Measurements from ENCODE around the gene CDC42BPG. TPM values are rescaled to one million over a fixed set of nuclear protein-coding genes. Genes with fewer than 3 reads are reported as not detected.

Gene CDC42BPG
- total and polyA plus RNA-seq, 9 of the 15 experiments (the other 6 are each of a cell fraction or from before 2014, with no cell fraction given), result 0.04 to 8.8 (median 2.1) TPM

DNA sequence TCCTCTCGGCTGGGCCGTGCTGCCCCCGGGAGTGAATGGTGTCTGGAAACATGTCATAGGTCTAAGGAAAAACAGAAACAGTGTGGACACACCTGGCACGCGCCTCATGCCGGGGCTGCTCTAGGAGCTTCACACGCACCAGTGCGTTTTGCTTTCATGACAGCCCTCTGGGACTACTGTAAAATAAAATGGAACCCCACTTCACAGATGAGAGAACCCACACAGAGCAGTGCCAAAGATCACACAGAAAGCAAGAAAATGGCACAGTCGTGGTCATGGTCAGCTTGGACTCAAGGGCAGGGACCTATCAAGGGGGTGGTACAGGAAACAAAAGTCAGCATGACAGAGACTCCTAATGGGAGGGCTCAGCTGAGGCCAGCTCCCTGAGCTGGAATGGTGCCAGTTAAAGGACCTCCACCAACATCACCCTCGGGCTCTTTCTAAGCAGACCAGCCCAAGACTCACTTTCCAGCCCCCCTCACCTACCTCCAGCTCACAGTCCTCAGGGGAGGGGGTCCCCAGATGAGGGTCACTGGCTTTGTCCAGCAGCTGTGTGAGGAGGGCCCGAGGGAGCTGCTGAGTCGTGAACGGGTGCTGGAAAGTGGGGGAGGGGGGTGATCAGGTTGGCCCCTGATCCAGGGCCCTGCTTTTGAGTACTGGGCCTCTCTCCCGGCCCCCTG, 44.7 kb downstream of the CDC42BPG start (continued):
- TF ChIP-seq, protein P1, sequence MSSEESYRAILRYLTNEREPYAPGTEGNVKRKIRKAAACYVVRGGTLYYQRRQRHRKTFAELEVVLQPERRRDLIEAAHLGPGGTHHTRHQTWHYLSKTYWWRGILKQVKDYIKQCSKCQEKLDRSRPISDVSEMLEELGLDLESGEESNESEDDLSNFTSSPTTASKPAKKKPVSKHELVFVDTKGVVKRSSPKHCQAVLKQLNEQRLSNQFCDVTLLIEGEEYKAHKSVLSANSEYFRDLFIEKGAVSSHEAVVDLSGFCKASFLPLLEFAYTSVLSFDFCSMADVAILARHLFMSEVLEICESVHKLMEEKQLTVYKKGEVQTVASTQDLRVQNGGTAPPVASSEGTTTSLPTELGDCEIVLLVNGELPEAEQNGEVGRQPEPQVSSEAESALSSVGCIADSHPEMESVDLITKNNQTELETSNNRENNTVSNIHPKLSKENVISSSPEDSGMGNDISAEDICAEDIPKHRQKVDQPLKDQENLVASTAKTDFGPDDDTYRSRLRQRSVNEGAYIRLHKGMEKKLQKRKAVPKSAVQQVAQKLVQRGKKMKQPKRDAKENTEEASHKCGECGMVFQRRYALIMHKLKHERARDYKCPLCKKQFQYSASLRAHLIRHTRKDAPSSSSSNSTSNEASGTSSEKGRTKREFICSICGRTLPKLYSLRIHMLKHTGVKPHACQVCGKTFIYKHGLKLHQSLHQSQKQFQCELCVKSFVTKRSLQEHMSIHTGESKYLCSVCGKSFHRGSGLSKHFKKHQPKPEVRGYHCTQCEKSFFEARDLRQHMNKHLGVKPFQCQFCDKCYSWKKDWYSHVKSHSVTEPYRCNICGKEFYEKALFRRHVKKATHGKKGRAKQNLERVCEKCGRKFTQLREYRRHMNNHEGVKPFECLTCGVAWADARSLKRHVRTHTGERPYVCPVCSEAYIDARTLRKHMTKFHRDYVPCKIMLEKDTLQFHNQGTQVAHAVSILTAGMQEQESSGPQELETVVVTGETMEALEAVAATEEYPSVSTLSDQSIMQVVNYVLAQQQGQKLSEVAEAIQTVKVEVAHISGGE (CRISPR knock-in tag; IDR thresholded peaks at IDR 0.05), result no peak
- no peak for TF ChIP-seq ZBTB8A (IDR thresholded peaks at IDR 0.05; ENCODE audit: partially characterized antibody)

DNA sequence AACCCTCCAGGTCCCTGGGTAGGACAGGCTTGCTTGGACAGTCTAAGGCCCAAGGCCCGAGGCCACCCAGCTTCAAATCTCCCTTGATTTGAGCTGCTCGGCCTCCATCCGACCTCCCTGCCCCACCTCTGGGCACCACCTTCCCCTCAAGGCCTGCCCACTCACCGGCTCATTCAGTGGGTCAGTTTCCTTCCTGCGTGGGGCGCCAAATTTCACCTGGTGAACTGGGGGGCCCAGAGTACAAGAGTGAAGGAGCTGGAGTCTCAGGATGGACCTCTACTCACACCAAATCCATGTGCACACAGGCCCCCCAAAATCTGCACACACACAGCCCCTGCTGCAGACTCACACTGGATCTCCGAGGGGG, 45.2 kb downstream of the CDC42BPG start:
- Histone ChIP-seq H3K27ac (ENCODE audit: extremely low read depth, low read depth, low read length) (no peak overlapping the region), H3K9ac (ENCODE audit: insufficient read depth in 1 of 2, low read depth in 2 of 2, low read length in 2 of 2) (peak overlapping the region in 1 of 2 experiments; percentile 85; a peak in 2 of 4 replicates), H3K9me1 (ENCODE audit: control insufficient read depth, insufficient read depth, low read length) (no peaks in the 10 kb centered on the region), H3K79me2 (ENCODE audit: control insufficient read depth, insufficient read depth, low read length) (no peaks in the 10 kb centered on the region), H3K4me1 (replicated peaks in 1 of 2; ENCODE audit: control insufficient read depth in 2 of 2, insufficient read depth in 2 of 2, low read length in 2 of 2) (peaks cover 29 to 71% of the 10 kb centered on the region in 2 experiments), H3K4me2 (ENCODE audit: insufficient read depth, low read length) (no peak overlapping the region), H3K4me3 (no peak overlapping the region), H4K20me1 (replicated peaks; ENCODE audit: control insufficient read depth, insufficient read depth, low read length) (no peaks in the 10 kb centered on the region), H2AFZ (ENCODE audit: low read depth, low read length) (no peak overlapping the region), H3K27me3 (ENCODE audit: control insufficient read depth in 2 of 2, insufficient read depth in 2 of 2, low read length in 2 of 2) (no peaks in the 10 kb centered on the region), H3K9me3 (replicated peaks; ENCODE audit: control insufficient read depth, insufficient read depth, low read depth, low read length) (no peaks in the 10 kb centered on the region), H3K36me3 (ENCODE audit: control insufficient read depth, insufficient read depth, low read length) (peaks cover 4% of the 10 kb centered on the region; the same call in 1 of the 3 replicates)
- DNase-seq (ENCODE audit: extremely low read depth in 1 of 4, low spot score in 3 of 4), result no peak
- ATAC-seq, result no peak
- intact Hi-C loops (cut with micrococcal nuclease) (no loop called here), in situ Hi-C loops (cut with MboI) (no loop called here)
- TF ChIP-seq ZNF197 (CRISPR knock-in tag; IDR thresholded peaks at IDR 0.05; ENCODE audit: low read depth) (no peak), PHF20 (IDR thresholded peaks at IDR 0.05; ENCODE audit: partially characterized antibody) (no peak), NBN (IDR thresholded peaks at IDR 0.05; ENCODE audit: low read depth) (no peak), SAFB2 (IDR thresholded peaks at IDR 0.05; ENCODE audit: borderline replicate concordance, low read depth, low read length, severe bottlenecking) (no peak), ZNF583 (CRISPR knock-in tag; IDR thresholded peaks at IDR 0.05) (no peak)
- WGBS (ENCODE audit: insufficient coverage, low coverage, missing lambda C conversion rate), result 77% methylated on average over 6 of the region's 7 CpGs
- no peak for FAIRE-seq
- ChIA-PET CTCF (ENCODE audit: low intra/inter-chr PET ratio) (no interaction called here), POLR2A (interaction anchor here (0.6 to 1.6 kb wide), 4 partner anchors 21 to 321 kb away, joined by 3 to 5 read pairs (median 3); partner anchors contain the start of gene SF1)
- no TSS peak for BruUV-seq (replicated peaks)

All from K562 (cell line).